OCI-LY3 (cell line): Measurements from ENCODE around the gene ADIPOR2.

Experiments used
- H2AFZ ChIP-seq: fragments of 200-600, 300-600 bp; shearing (Covaris generic); 2 replicates; pipeline ENCODE4 v1.6.0; 2014; ENCODE audit warnings: antibody characterized with exemption, low read depth, low read length
- H3K27ac ChIP-seq: fragments of 200-600, 300-600 bp; sonication (generic); 2 replicates; pipeline ENCODE4 v1.5.1; 2014; ENCODE audit warnings: mild to moderate bottlenecking, low read length, moderate library complexity, mixed read lengths
- H3K27me3 ChIP-seq: fragments of 200-600, 300-600 bp; sonication (generic); 2 replicates; pipeline ENCODE4 v1.6.1; 2014; ENCODE audit warnings: low read depth, low read length, mixed read lengths
- H3K36me3 ChIP-seq: fragments of 200-600, 300-600 bp; sonication (generic); replicated peaks from 2 replicates; pipeline ENCODE3; 2014; ENCODE audit warnings: low read depth, low read length, mixed read lengths
- H3K4me1 ChIP-seq: fragments of 300-600, 200-600 bp; sonication (generic); 2 replicates; pipeline ENCODE4 v1.6.1; 2014; ENCODE audit warnings: low read length, mixed read lengths
- H3K4me2 ChIP-seq: fragments of 200-600, 300-600 bp; sonication (generic); 2 replicates; pipeline ENCODE4 v1.6.1; 2014; ENCODE audit warnings: low read length, mixed read lengths
- H3K4me3 ChIP-seq: fragments of 300-600, 200-600 bp; sonication (generic); 2 replicates; pipeline ENCODE4 v1.5.1; 2014; ENCODE audit warnings: antibody characterized with exemption, mild to moderate bottlenecking, low read length, moderate library complexity
- H3K79me2 ChIP-seq: fragments of 300-600, 200-600 bp; shearing (Covaris generic); 2 replicates; pipeline ENCODE4 v1.6.1; 2014; ENCODE audit warnings: mild to moderate bottlenecking, low read length, mixed read lengths
- H3K9ac ChIP-seq: fragments of 300-600, 200-600 bp; shearing (Covaris generic); 2 replicates; pipeline ENCODE4 v1.6.0; 2014; ENCODE audit warnings: mild to moderate bottlenecking, low read length, moderate library complexity
- H3K9me3 ChIP-seq: fragments of 200-600, 300-600 bp; shearing (Covaris generic); 2 replicates; pipeline ENCODE4 v1.6.1; 2014; ENCODE audit warnings: low read length, mixed read lengths; ENCODE audit not compliant: insufficient read depth
- H4K20me1 ChIP-seq: fragments of 200-600, 300-600 bp; sonication (generic); 2 replicates; pipeline ENCODE4 v1.6.1; 2016; ENCODE audit warnings: low read length, mixed read lengths; ENCODE audit not compliant: insufficient read depth
- EZH2phosphoT487 ChIP-seq: fragments of 200-600 bp; shearing (Covaris generic); IDR thresholded peaks from 2 replicates; pipeline ENCODE4 v1.6.1; 2018; ENCODE audit warnings: antibody characterized with exemption, mixed run types, low read depth
- TF ChIP-seq, protein P1 (sequence below): fragments of 200-600, 300-600 bp; sonication (generic); IDR thresholded peaks from 2 replicates; pipeline ENCODE4 v1.5.1; 2014; ENCODE audit warnings: antibody characterized with exemption, low read length, low read depth

The ADIPOR2 gene

GRCh38 chr12:1768615-1769014 is 77.7 kb downstream of the ADIPOR2 start:
- no peak for TF ChIP-seq EZH2phosphoT487
- TF ChIP-seq, protein P1, sequence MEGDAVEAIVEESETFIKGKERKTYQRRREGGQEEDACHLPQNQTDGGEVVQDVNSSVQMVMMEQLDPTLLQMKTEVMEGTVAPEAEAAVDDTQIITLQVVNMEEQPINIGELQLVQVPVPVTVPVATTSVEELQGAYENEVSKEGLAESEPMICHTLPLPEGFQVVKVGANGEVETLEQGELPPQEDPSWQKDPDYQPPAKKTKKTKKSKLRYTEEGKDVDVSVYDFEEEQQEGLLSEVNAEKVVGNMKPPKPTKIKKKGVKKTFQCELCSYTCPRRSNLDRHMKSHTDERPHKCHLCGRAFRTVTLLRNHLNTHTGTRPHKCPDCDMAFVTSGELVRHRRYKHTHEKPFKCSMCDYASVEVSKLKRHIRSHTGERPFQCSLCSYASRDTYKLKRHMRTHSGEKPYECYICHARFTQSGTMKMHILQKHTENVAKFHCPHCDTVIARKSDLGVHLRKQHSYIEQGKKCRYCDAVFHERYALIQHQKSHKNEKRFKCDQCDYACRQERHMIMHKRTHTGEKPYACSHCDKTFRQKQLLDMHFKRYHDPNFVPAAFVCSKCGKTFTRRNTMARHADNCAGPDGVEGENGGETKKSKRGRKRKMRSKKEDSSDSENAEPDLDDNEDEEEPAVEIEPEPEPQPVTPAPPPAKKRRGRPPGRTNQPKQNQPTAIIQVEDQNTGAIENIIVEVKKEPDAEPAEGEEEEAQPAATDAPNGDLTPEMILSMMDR: no peak
- peaks cover 6% of the 10 kb centered on the region; the same call in 1 of the 2 replicates for H3K79me2 ChIP-seq

DNA sequence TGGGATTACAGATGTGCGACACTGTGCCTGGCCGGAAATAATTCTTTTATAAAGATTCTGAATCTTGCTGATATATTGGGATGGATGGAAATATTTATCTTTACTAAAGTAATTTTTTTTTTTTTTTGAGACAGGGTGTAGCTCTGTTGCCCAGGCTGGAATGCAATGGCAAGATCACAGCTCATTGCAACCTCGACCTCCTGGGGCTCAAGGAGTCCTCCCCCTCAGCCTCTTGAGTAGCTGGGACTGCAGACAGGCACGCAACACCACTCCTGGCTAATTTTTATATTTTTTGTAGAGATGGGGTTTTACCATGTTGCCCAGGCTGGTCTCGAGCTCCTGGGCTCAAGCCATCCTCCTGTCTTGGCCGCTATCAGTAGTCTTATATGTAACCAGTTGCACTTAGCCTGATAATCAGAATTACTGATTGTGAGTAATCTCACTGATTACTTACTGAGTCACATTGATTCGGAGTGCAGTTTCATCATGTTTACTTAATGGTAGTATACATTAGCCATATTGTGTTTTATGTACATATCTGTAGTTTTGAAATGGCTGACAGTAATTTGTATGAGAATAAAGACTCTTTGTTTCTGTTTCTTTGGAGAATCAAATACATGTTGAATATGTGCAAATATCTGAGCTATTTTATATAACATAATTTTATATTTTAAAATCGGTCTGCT is 79.1 kb downstream of the ADIPOR2 start:
- no peak overlapping the region for H2AFZ ChIP-seq
- H3K9me3 ChIP-seq: no peaks in the 10 kb centered on the region
- H3K4me1 ChIP-seq: no peaks in the 10 kb centered on the region
- H3K9ac ChIP-seq: no peak overlapping the region
- H3K36me3 ChIP-seq: peaks cover 5% of the 10 kb centered on the region
- no peak overlapping the region for H3K27ac ChIP-seq
- no peaks in the 10 kb centered on the region for H3K27me3 ChIP-seq
- H3K4me2 ChIP-seq: no peak overlapping the region
- H3K4me3 ChIP-seq: no peak overlapping the region
- peaks cover 21% of the 10 kb centered on the region for H4K20me1 ChIP-seq
- no peak for TF ChIP-seq EZH2phosphoT487
- TF ChIP-seq, protein P1: no peak
- peaks cover 6% of the 10 kb centered on the region; the same call in 1 of the 2 replicates for H3K79me2 ChIP-seq

More at GRCh38 chr12:1768615-1769014, 77.7 kb downstream of the ADIPOR2 start:
- Histone ChIP-seq H3K4me2 (no peak overlapping the region), H3K9ac (no peak overlapping the region), H3K27ac (no peak overlapping the region), H3K4me1 (no peaks in the 10 kb centered on the region), H3K36me3 (peaks cover 3% of the 10 kb centered on the region), H4K20me1 (peaks cover 21% of the 10 kb centered on the region), H3K27me3 (no peaks in the 10 kb centered on the region), H3K9me3 (no peaks in the 10 kb centered on the region), H2AFZ (no peak overlapping the region), H3K4me3 (no peak overlapping the region)

DNA sequence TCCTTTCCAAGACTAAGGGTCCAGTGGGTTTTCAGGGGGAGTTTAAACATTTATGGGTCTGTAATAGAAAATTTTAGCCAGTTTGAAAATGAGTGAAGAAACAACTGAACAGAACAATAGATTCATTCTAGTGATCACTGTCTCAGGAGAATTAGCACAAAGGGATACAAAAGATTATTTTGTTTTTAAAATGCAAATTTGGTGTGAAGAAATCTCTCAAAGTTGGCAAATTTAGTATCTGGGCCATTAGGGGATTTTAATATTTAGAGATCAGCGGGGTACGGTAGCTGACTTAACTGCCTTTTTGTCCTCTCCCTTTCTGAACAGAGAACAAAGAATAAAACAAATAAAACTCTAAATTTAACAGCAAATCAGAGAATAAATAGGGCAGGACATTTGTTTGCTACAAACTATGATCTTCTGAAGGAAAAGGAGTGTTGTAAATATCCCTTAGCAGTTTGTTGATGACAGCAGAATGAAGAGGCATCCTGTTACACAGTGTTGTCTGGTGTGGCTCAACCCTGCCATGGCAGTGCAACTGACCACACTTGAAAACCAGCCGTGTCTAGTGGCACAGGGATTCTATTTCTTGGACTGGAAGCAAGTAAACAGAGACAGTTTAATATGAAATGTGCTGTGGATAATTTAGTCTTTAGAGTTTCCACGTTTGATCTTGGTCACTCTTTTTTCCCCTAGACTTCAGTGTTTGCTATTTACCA is 83.2 kb downstream of the ADIPOR2 start:
- TF ChIP-seq, protein P1: no peak
- no peak for TF ChIP-seq EZH2phosphoT487
- H3K79me2 ChIP-seq: no peaks in the 10 kb centered on the region; the same call in 1 of the 2 replicates
- no peak overlapping the region for H3K27ac ChIP-seq
- peaks cover 8% of the 10 kb centered on the region for H4K20me1 ChIP-seq
- H2AFZ ChIP-seq: no peak overlapping the region
- no peak overlapping the region for H3K4me2 ChIP-seq
- H3K36me3 ChIP-seq: peaks cover 12% of the 10 kb centered on the region
- H3K4me3 ChIP-seq: no peak overlapping the region
- no peak overlapping the region for H3K9ac ChIP-seq
- no peaks in the 10 kb centered on the region for H3K9me3 ChIP-seq
- H3K4me1 ChIP-seq: no peaks in the 10 kb centered on the region
- no peaks in the 10 kb centered on the region for H3K27me3 ChIP-seq

- TF ChIP-seq, protein P1: no peak
- no peak for TF ChIP-seq EZH2phosphoT487
- Histone ChIP-seq H3K27ac (no peak overlapping the region), H3K79me2 (no peaks in the 10 kb centered on the region; the same call in 1 of the 2 replicates), H3K4me3 (no peak overlapping the region), H3K27me3 (no peaks in the 10 kb centered on the region), H3K4me1 (no peaks in the 10 kb centered on the region), H3K9ac (no peak overlapping the region), H3K4me2 (no peak overlapping the region), H4K20me1 (peaks cover 12% of the 10 kb centered on the region), H2AFZ (no peak overlapping the region), H3K36me3 (peaks cover 22% of the 10 kb centered on the region), H3K9me3 (no peaks in the 10 kb centered on the region)
Observed at GRCh38 chr12:1776170-1776921, 85.5 kb downstream of the ADIPOR2 start.
